Activated T-cell treated with anti-CD3 and anti-CD28 coated beads, Interleukin-2, amount 50 U/mL, for 72 hours (primary cell): ENCODE measurements around the gene KLK5. TPM values are rescaled to one million over a fixed set of nuclear protein-coding genes. Genes with fewer than 3 reads are reported as not detected.
A peak's percentile ranks its signal among the peaks of the same experiment; 100 is the strongest.
"Not testable (repeated sequence)": the region's sequence is repeated elsewhere in the genome, so short reads cannot be mapped to it uniquely, and the experiment has no call there.

Experiments
- ATAC-seq, 2 donors: fragments of 150-1000 bp; cut with Tn5 transposase; replicated peaks in 1 of 2; 2 replicates each; pipeline ENCODE4 v1.10.0; 2021; ENCODE audit warnings: moderate library complexity in 2 of 2, mild to moderate bottlenecking in 1 of 2
- DNase-seq, 2 donors: peaks; one replicate each; pipeline ENCODE4 v3.0.0; 2021 to 2022; ENCODE audit warnings: mixed read lengths in 1 of 2
- H3K27ac Mint-ChIP-seq: one replicate; pipeline ENCODE4 v1.8.0; 2022; ENCODE audit warnings: mild to moderate bottlenecking, moderate library complexity, mixed read lengths
- H3K27me3 Mint-ChIP-seq: one replicate; pipeline ENCODE4 v1.8.0; 2022; ENCODE audit warnings: low read depth, mixed read lengths
- H3K36me3 Mint-ChIP-seq, 2 donors: one replicate each; pipeline ENCODE4 v1.8.0; 2022; ENCODE audit warnings: mixed read lengths in 2 of 2, mild to moderate bottlenecking in 1 of 2; ENCODE audit not compliant: insufficient read depth in 2 of 2
- H3K4me1 Mint-ChIP-seq: one replicate; pipeline ENCODE4 v1.8.0; 2022; ENCODE audit warnings: low read depth, mixed read lengths
- H3K4me3 Mint-ChIP-seq, 2 donors: one replicate each; pipeline ENCODE4 v1.8.0; 2022; ENCODE audit warnings: mild to moderate bottlenecking in 2 of 2, mixed read lengths in 2 of 2, moderate library complexity in 2 of 2
- H3K9me3 Mint-ChIP-seq, 2 donors: one replicate each; pipeline ENCODE4 v1.8.0; 2022; ENCODE audit warnings: mixed read lengths in 2 of 2
- total RNA-seq, 2 donors: library from RNA; stranded (reverse); gene quantifications; one replicate each; pipeline ENCODE4 v1.2.3, GENCODE V29; 2022

KLK5 gene, protein sequence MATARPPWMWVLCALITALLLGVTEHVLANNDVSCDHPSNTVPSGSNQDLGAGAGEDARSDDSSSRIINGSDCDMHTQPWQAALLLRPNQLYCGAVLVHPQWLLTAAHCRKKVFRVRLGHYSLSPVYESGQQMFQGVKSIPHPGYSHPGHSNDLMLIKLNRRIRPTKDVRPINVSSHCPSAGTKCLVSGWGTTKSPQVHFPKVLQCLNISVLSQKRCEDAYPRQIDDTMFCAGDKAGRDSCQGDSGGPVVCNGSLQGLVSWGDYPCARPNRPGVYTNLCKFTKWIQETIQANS
- total RNA-seq = not detected

DNA sequence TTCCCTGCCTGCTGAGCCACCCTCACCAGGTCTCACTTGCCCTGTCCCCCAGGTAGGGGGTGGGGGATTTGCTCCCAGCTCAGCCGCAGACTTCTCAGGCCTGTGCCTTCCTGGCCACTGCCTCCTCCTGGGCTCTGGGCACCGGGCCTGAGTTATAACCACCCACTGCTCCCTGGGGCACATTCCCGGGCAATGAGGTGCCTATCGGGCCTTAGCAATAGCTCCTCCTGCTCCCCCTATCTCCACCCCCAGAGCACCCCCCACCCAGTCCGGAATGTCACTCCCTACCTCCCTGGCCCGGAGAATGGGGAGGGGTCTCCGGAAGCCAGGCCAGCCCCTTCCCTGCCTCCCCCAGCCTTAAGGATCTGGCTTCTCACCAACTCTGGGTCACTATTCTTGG, at the start of gene KLK5:
TSS of gene KLK5 (minus strand) at position 129 of the 400 bp plus-strand sequence. CDS start 381 bp downstream, outside the sequence.
- Mint-ChIP-seq H3K36me3 (no peaks in the 10 kb centered on the region), H3K4me1 (no peaks in the 10 kb centered on the region), H3K4me3 (no peak within 1 kb of the TSS), H3K27ac (no peak within 1 kb of the TSS), H3K27me3 (peaks cover 38% of the 10 kb centered on the region), H3K9me3 (no peaks in the 10 kb centered on the region)
- DNase-seq (no peak), ATAC-seq (no peak)

DNA sequence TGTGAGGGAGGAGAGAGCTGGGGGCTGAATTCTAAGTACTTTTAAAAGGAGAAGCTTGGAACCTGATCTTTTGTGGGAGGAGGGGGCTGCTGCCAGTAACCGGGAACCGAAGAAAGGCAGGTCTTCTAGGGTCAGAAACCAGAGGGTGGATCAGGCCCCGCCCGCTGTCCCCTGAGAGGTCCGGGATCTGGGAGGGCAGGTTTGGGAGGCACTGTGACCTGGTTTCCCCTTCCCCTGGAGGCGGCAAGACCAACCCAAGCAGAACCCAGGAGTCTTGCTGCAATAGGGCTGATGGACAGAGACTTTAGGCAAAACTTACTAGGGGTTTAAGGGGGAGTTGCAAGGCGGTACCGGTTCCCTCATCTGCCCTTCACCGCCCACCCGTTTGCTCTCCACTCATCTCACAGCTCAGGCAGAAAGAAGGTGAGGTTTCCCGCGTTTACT, 49.3 kb upstream of the KLK5 start:
- Mint-ChIP-seq H3K36me3 (no peaks in the 10 kb centered on the region), H3K4me1 (no peaks in the 10 kb centered on the region), H3K27me3 (peaks cover 28% of the 10 kb centered on the region), H3K27ac (no peak overlapping the region), H3K4me3 (peak overlapping the region in 1 of 2 donors; percentile 42), H3K9me3 (no peaks in the 10 kb centered on the region)
- ATAC-seq = no peak
- DNase-seq = no peak

DNA sequence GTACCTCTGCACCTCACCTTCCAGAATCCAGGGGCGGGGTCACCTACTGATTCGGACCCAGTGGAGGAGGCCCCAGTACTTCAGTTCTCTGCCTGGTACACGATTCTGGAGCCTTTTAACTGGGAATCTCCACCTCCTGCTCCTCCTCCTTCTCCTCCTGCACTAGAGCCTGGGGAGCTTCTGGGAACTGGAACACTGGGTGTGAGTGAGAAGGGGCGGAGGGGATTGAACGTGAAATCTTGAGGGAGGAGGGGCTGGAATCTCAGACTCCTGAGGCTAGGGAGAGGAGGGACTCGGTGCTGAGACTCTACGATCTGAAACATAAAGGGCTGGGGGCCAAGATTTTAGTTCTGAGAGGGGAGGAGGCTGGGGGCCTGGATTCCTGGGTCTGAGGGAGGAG, 48.7 kb upstream of the KLK5 start, which contains the start of gene KLK8:
TSS of gene KLK8 (minus strand) at position 90 of the 400 bp plus-strand sequence. CDS start 437 bp downstream, outside the sequence.
- no peak for DNase-seq
- Mint-ChIP-seq H3K36me3 (no peaks in the 10 kb centered on the region), H3K4me3 (peak within 1 kb of the TSS in 1 of 2 donors; percentile 42), H3K4me1 (no peaks in the 10 kb centered on the region), H3K9me3 (no peaks in the 10 kb centered on the region), H3K27ac (no peak within 1 kb of the TSS), H3K27me3 (peaks cover 28% of the 10 kb centered on the region)
- ATAC-seq = no peak

DNA sequence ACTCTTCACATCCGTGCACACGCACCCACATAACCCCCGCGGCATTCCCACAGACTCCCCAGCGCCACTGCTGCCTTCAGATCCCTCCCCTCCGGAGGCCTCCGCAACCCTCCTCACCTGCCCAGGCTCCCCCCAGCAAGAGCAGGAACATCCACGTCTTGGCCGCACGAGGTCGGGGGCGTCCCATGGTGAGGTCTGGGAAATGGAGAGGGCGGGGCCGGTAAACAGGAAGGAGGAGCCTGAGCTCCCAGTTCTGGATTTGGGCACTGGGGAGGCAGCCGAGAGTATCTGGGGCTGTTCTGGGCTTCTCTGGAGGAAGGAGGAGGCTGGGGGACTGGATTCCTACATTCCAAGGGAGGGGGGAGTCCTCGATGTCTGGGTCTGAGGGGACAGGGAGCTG, 48.1 kb upstream of the KLK5 start:
- no peaks in the 10 kb centered on the region for H3K9me3 Mint-ChIP-seq
- peaks cover 28% of the 10 kb centered on the region for H3K27me3 Mint-ChIP-seq
- H3K4me1 Mint-ChIP-seq = no peaks in the 10 kb centered on the region
- no peak overlapping the region for H3K27ac Mint-ChIP-seq
- no peaks in the 10 kb centered on the region for H3K36me3 Mint-ChIP-seq
- ATAC-seq (no peak), DNase-seq (no peak)
- no peak overlapping the region for H3K4me3 Mint-ChIP-seq

DNA sequence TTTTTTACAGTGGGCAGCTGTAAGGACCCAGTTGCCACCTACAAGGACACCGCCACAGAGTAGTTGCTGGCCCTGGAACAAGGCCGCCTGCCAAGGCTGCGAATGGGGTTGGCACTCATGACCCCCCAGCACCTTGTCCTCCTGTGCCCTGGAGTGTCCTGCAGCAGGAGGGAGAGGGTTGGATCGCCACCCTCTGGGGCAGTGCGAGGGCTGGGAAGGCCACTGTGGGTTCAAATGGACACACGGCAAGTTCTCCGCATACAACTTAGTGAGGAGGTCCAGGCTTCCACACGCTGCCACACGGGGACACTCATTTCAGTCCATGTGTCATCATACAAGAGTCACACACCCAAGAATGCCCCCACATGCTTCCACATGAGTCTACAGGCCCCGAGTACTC, 47.6 kb upstream of the KLK5 start:
- H3K4me3 Mint-ChIP-seq = no peak overlapping the region
- H3K27me3 Mint-ChIP-seq = peaks cover 28% of the 10 kb centered on the region
- DNase-seq (no peak), ATAC-seq (no peak)
- H3K27ac Mint-ChIP-seq = no peak overlapping the region
- H3K9me3 Mint-ChIP-seq = no peaks in the 10 kb centered on the region
- no peaks in the 10 kb centered on the region for H3K4me1 Mint-ChIP-seq
- H3K36me3 Mint-ChIP-seq = no peaks in the 10 kb centered on the region

DNA sequence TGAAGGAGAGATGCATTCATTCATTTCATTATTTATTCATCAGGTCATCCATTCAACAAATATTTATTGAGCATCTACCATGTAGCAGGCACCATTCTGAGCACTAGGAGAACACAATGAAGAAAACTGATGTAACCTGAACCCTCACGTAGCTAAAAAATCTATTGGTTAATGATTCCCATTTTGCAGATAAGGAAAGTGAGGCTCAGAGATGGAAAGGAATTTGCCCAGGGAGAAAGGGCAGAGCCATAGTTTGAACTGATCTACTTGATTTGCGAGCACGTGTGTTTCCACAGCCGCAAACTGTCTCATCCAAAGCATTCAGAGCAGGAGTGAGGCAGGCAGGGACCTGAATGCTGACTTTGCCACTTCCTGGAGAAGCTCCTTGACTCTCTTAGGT, 45.8 kb upstream of the KLK5 start:
- Mint-ChIP-seq H3K27ac (no peak overlapping the region), H3K9me3 (no peaks in the 10 kb centered on the region), H3K4me1 (no peaks in the 10 kb centered on the region), H3K4me3 (no peak overlapping the region), H3K36me3 (no peaks in the 10 kb centered on the region), H3K27me3 (peaks cover 28% of the 10 kb centered on the region)
- DNase-seq = no peak
- ATAC-seq = no peak

DNA sequence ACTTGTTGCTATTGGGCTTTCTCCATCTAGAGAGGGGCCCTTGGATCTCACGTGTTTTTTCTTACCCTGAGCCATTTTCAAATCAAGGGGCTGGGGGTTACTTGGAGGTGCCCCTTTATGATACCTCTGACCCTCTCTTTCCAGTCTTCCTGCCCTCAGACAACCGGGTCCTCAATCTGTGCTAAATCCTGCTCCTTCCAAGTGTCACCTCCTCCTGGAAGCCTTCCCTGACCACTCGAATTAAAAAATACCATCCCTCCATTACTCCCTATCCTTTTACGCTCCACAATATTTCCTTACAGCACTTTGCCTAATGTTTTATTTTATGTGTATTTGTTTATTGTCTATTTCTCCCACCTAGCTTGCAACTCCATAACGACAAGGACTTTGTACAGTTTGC, 45.2 kb upstream of the KLK5 start:
- H3K9me3 Mint-ChIP-seq = no peaks in the 10 kb centered on the region
- no peaks in the 10 kb centered on the region for H3K36me3 Mint-ChIP-seq
- peaks cover 28% of the 10 kb centered on the region for H3K27me3 Mint-ChIP-seq
- H3K27ac Mint-ChIP-seq = no peak overlapping the region
- no peak overlapping the region for H3K4me3 Mint-ChIP-seq
- no peak for ATAC-seq
- DNase-seq = no peak
- H3K4me1 Mint-ChIP-seq = no peaks in the 10 kb centered on the region

DNA sequence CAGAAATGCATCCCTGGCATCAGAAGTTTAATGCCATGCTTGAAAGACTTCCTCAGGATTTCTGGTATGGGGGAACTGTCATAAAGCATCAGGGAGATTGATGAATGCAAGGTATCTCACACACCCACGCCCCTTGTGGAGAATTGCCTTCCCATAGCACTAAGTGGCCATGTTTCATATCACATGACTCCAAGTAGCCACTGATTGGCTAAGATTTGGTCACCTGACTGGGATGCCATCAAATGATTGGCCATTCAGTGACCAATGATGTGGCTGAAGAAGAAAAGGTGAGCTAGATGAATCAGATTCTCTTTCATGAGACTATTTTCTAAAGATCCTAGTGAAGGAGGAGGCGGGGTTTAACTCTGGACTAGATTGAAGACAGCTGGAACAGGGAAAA, 41.3 kb upstream of the KLK5 start:
- DNase-seq (no peak), ATAC-seq (no peak)
- peaks cover 24% of the 10 kb centered on the region for H3K27me3 Mint-ChIP-seq
- H3K9me3 Mint-ChIP-seq = peaks cover 0 to 1% of the 10 kb centered on the region in 2 donors
- no peak overlapping the region for H3K27ac Mint-ChIP-seq
- H3K4me1 Mint-ChIP-seq = no peaks in the 10 kb centered on the region
- H3K4me3 Mint-ChIP-seq = no peak overlapping the region
- H3K36me3 Mint-ChIP-seq = no peaks in the 10 kb centered on the region

DNA sequence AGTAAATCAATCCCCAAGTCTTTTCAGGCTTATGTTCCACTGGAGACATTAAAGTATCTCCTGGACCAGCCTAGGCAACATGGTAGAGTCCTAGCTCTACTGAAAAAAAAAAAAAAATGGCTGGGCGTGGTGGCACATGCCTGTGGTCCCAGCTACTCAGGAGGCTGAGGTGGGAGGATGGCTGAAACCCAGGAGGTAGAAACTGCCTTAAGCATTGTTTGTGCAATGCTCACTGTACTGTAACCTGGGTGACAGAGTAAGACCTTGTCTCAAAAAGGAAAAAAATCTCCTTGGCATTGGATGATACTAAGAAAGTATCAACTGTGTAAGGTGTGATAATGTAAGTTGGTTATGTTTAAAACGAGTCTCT, 39.8 kb upstream of the KLK5 start:
- no peak for DNase-seq
- Mint-ChIP-seq H3K36me3 (no peaks in the 10 kb centered on the region), H3K4me1 (no peaks in the 10 kb centered on the region), H3K4me3 (no peak overlapping the region), H3K9me3 (peaks cover 0 to 1% of the 10 kb centered on the region in 2 donors), H3K27me3 (peaks cover 22% of the 10 kb centered on the region), H3K27ac (no peak overlapping the region)
- no peak for ATAC-seq

DNA sequence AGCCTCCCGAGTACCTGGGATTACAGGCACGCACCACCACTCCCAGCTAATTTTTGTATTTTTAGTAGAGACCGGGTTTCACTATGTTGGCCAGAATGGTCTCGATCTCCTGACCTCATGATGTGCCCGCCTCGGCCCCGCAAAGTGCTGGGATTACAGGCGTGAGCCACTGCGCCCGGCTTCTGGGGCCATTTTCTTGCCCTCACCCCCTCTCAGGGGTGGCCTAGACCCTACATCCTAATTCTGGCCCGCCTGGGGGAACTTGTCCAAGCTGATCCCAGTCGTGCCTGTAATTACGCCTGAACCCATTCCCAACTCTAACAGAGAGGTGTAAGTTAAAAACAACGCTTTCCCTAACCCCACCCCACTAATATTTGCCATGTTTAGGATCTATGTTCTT, 31.6 kb upstream of the KLK5 start:
- not testable (repeated sequence) for H3K36me3 Mint-ChIP-seq, H3K27ac Mint-ChIP-seq, DNase-seq, H3K4me1 Mint-ChIP-seq, ATAC-seq, H3K9me3 Mint-ChIP-seq, H3K4me3 Mint-ChIP-seq
- H3K27me3 Mint-ChIP-seq = peaks cover 62% of the 10 kb centered on the region

DNA sequence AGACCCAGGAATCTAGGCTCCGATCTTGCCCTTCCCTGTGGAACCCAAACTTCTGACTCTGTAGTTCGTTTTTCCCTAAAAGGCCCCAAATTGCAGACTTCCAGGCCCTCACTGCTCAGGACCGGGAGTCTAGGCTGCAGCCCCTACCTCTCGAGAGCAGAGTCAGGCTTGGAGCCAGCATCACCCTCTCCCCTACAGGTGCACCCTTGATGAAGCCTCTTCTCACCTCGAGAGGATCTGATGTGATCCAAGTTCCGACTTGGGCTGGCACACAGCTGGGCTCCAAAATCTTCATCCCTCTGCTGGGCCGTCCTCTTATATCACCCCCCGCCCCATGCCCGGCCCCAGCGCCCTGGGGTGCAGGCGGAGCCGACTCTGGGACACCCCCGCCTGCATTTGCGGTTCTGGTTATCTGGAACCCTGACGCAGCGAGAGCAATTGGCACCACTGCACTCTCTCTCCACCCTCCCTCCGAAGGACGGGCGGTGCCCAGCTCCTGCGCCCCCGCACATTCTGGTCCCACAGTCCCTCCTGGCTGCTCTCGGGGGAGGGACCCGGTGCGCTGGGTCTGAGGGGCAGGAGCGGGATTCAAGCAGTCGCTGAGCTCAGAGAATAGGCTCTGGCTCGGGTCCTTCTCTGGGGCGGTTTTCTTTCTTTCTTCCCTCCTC, 30.9 kb upstream of the KLK5 start, which contains the start of gene KLK7:
TSS of gene KLK7 (minus strand) at position 293 of the 668 bp plus-strand sequence. CDS start 1,518 bp downstream, outside the sequence.
- no peaks in the 10 kb centered on the region for H3K4me1 Mint-ChIP-seq
- DNase-seq (no peak), ATAC-seq (no peak)
- H3K9me3 Mint-ChIP-seq = no peaks in the 10 kb centered on the region
- H3K27ac Mint-ChIP-seq = no peak within 1 kb of the TSS
- H3K36me3 Mint-ChIP-seq = no peaks in the 10 kb centered on the region
- H3K27me3 Mint-ChIP-seq = peaks cover 59% of the 10 kb centered on the region
- H3K4me3 Mint-ChIP-seq = no peak within 1 kb of the TSS

DNA sequence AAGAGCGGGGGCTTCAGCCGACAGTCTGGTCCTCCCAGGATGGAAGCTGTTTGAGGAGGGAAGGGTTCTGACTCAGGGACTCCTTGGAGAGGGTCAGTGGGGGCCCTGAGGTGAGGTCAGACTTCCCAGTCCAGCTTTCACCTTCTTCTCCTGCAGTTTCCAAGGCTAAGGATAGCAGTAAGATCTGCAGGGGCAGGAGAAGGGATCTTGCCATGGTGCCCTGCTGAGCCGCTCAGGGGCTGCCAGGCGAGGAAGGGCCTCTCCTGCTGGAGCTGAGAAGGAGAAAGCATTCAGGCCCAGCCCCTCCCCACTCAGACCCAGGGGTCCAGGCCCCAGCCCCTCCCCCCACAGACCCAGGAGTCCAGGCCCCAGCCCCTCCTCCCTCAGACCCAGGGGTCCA, 29.3 kb upstream of the KLK5 start:
- no peak for ATAC-seq
- Mint-ChIP-seq H3K4me1 (no peaks in the 10 kb centered on the region), H3K27ac (no peak overlapping the region), H3K36me3 (no peaks in the 10 kb centered on the region), H3K4me3 (no peak overlapping the region), H3K27me3 (peaks cover 70% of the 10 kb centered on the region), H3K9me3 (no peaks in the 10 kb centered on the region)
- DNase-seq = no peak

DNA sequence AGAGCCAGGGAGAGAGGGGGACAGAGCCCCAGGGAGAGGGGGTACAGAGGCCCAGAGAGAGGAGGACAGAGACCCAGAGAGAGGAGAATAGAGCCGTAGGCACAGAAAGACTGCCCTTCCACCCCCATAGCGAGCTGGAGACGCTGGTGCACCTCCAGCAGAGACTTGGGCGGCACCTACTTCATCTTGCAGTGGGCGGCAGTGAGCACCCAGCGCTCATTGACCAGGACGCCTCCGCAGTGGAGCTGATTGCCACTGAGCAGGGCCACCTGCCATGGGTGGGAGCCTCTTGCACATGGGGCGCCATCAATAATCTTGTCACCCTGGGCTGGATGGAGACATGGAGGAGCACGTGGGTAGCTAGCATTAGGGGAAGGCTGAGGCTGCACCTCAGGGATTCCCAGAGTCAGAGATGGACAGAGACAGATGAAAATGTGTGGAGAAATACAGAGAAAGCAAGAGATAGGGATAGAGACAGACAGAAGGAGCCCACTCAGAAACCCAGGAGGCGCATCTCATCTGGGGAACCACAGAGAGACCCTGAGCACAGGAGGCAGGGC, 28.8 kb upstream of the KLK5 start:
- ATAC-seq = no peak
- Mint-ChIP-seq H3K4me1 (no peaks in the 10 kb centered on the region), H3K27me3 (peaks cover 75% of the 10 kb centered on the region), H3K27ac (no peak overlapping the region), H3K9me3 (no peaks in the 10 kb centered on the region), H3K4me3 (no peak overlapping the region), H3K36me3 (no peaks in the 10 kb centered on the region)
- DNase-seq = no peak
